Osteoblast (primary cell): Measurements from ENCODE around the gene DPYSL5. TPM values are rescaled to one million over a fixed set of nuclear protein-coding genes. Genes with fewer than 3 reads are reported as not detected.

Experiments used
- DNase-seq: peaks from one replicate; pipeline ENCODE4 v3.0.0; 2011; ENCODE audit warnings: low spot score, mixed read lengths; ENCODE audit not compliant: insufficient read length; ENCODE audit errors: missing footprints
- H2AFZ ChIP-seq: 2 replicates; pipeline ENCODE4 v1.6.0; 2011; ENCODE audit warnings: mild to moderate bottlenecking, low read length
- H3K27ac ChIP-seq: 2 replicates; pipeline ENCODE4 v1.5.1; 2011; ENCODE audit warnings: mild to moderate bottlenecking, low read depth, low read length, moderate library complexity
- H3K27me3 ChIP-seq: 2 replicates; pipeline ENCODE4 v1.6.0; 2012; ENCODE audit warnings: mild to moderate bottlenecking, control low read depth, inconsistent platforms, low read length, moderate library complexity; ENCODE audit not compliant: insufficient read depth
- H3K36me3 ChIP-seq: 2 replicates; pipeline ENCODE4 v1.5.1; 2011; ENCODE audit warnings: mild to moderate bottlenecking, low read length, control low read depth, moderate library complexity; ENCODE audit not compliant: insufficient read depth
- H3K4me1 ChIP-seq: 2 replicates; pipeline ENCODE4 v1.5.1; 2011; ENCODE audit warnings: mild to moderate bottlenecking, low read length, control low read depth, moderate library complexity; ENCODE audit not compliant: insufficient read depth
- H3K4me2 ChIP-seq: 2 replicates; pipeline ENCODE4 v1.6.0; 2011; ENCODE audit warnings: mild to moderate bottlenecking, low read length; ENCODE audit not compliant: insufficient read depth
- H3K4me3 ChIP-seq: fragments of 200-600 bp; sonication (generic); 3 replicates; pipeline ENCODE4 v1.5.1; 2012; ENCODE audit warnings: mild to moderate bottlenecking, low read length, inconsistent platforms; ENCODE audit not compliant: insufficient read depth
- H3K79me2 ChIP-seq: 2 replicates; pipeline ENCODE4 v1.6.0; 2012; ENCODE audit warnings: mild to moderate bottlenecking, low read length, control low read depth, inconsistent platforms; ENCODE audit not compliant: insufficient read depth
- H3K9me3 ChIP-seq: 2 replicates; pipeline ENCODE4 v1.5.1; 2011; ENCODE audit warnings: low read depth, low read length, control low read depth
- H4K20me1 ChIP-seq: 2 replicates; pipeline ENCODE4 v1.6.0; 2012; ENCODE audit warnings: mild to moderate bottlenecking, low read length, control low read depth; ENCODE audit not compliant: insufficient read depth
- total RNA-seq: library from RNA; depleted of rRNA; stranded (reverse); fragments of >200 nt; gene quantifications from 2 replicates; pipeline ENCODE4 v1.2.3, GENCODE V29; 2012
- TF ChIP-seq, protein P1 (sequence below): IDR thresholded peaks from 2 replicates; pipeline ENCODE4 v1.5.1; 2011; ENCODE audit warnings: mild to moderate bottlenecking, low read depth, low read length, moderate library complexity; ENCODE audit errors: extremely low read depth

The DPYSL5 gene
- total RNA-seq, 1 donor = not detected

DNA sequence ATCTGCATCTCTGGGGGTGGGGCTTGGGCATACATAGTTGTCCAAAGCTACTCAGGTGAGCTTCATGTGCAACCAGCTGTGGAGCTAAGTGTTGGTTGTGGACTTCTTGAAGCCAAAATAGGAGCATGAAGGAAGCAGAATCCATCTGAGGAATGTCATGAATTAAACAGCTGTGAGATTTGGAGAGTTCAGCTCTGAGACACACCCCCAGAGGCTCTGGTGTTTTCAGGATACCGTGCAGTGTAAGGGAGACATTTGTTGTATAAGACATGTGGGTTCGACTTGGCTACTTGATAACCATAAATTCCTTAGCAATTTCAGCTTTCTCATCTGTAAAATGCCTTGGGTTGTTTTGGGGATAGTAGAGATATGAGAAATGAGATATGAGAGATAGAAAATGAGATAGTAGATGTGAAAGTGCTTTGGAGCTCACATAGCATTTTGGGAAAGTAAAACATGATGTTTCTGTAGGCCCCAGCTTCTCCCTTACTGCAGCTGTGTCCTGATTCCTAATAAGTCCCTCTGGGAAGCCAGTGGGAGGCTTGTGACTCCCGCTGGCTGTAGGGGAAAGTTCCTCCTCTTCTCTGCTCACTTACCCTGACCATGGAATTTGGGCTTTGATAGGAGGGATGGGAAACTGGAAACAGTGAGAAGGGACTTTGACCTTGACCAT lies 50.0 kb downstream of the DPYSL5 start:
- no peak for DNase-seq
- H3K4me2 ChIP-seq = no peak overlapping the region

DNA sequence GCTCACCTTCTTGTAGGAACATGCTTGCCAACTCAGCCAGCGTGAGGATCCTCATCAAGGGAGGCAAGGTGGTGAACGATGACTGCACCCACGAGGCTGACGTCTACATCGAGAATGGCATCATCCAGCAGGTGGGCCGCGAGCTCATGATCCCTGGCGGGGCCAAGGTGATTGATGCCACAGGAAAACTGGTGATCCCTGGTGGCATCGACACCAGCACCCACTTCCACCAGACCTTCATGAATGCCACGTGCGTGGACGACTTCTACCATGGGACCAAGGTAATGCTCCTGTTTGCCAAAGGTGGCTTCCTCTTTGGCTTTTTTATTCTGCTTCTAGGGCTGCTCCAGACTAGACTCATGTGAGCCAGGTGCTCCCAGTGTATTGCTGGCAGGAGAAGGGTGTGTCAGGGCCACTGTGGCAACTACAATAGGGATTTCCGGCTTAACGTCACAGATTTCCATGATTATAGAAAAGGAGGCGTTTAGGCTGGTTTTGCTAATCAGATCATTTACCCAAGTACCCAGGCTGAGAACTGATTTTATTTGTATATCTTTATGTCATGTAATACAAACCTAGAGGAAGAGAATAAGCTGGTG lies 50.6 kb downstream of the DPYSL5 start:
- TF ChIP-seq, protein P1, sequence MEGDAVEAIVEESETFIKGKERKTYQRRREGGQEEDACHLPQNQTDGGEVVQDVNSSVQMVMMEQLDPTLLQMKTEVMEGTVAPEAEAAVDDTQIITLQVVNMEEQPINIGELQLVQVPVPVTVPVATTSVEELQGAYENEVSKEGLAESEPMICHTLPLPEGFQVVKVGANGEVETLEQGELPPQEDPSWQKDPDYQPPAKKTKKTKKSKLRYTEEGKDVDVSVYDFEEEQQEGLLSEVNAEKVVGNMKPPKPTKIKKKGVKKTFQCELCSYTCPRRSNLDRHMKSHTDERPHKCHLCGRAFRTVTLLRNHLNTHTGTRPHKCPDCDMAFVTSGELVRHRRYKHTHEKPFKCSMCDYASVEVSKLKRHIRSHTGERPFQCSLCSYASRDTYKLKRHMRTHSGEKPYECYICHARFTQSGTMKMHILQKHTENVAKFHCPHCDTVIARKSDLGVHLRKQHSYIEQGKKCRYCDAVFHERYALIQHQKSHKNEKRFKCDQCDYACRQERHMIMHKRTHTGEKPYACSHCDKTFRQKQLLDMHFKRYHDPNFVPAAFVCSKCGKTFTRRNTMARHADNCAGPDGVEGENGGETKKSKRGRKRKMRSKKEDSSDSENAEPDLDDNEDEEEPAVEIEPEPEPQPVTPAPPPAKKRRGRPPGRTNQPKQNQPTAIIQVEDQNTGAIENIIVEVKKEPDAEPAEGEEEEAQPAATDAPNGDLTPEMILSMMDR = no peak
- Histone ChIP-seq H3K4me3 (no peak overlapping the region), H3K4me1 (no peaks in the 10 kb centered on the region), H3K27me3 (peaks cover 43% of the 10 kb centered on the region), H2AFZ (no peak overlapping the region), H3K36me3 (no peaks in the 10 kb centered on the region), H3K9me3 (no peaks in the 10 kb centered on the region), H4K20me1 (no peaks in the 10 kb centered on the region), H3K4me2 (no peak overlapping the region), H3K79me2 (no peaks in the 10 kb centered on the region), H3K27ac (no peak overlapping the region)
- DNase-seq = no peak

More for the DNA sequence above, 50.0 kb downstream of the DPYSL5 start:
- Histone ChIP-seq H3K4me1 (no peaks in the 10 kb centered on the region), H3K79me2 (no peaks in the 10 kb centered on the region), H2AFZ (no peak overlapping the region), H3K27me3 (peaks cover 43% of the 10 kb centered on the region), H3K4me3 (no peak overlapping the region), H4K20me1 (no peaks in the 10 kb centered on the region), H3K9me3 (no peaks in the 10 kb centered on the region), H3K36me3 (no peaks in the 10 kb centered on the region), H3K27ac (no peak overlapping the region)
- TF ChIP-seq, protein P1 = no peak

DNA sequence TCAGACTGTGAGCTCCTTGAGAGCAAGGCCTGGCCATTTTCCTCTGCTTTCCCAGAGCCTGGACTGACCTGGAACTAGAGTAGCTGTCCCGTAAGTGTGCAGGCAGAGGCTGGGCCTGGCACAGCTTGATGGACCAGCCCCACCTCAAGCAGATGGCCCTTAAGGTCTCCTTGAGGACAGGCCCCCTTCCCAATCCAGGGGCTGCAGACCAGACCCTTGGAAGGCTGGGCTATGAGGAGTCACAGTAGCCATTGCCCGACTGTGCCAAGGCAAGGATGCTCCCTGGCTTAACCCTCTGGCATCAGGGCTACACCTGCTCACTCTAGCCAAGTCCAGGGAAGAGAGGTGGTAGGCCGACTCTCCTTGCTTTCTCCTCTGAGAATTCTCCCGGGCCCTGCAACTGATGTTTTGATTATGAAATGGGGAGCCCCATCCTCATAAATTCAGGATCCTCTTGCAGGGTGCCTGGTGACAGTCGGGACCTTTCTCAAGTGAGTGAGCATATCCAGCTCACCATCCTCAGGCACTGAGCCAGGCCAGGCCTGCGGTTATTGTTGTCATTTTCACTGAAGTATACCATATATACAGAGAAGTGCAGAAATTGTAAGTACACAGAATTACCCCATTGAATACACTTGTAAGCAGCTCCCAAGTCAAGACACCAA lies 51.7 kb downstream of the DPYSL5 start:
- Histone ChIP-seq H2AFZ (no peak overlapping the region), H3K4me2 (no peak overlapping the region), H3K36me3 (no peaks in the 10 kb centered on the region), H3K4me1 (no peaks in the 10 kb centered on the region), H4K20me1 (no peaks in the 10 kb centered on the region), H3K79me2 (no peaks in the 10 kb centered on the region), H3K27me3 (peaks cover 40% of the 10 kb centered on the region), H3K27ac (no peak overlapping the region), H3K9me3 (no peaks in the 10 kb centered on the region), H3K4me3 (no peak overlapping the region)
- TF ChIP-seq, protein P1 = no peak
- DNase-seq = no peak

DNA sequence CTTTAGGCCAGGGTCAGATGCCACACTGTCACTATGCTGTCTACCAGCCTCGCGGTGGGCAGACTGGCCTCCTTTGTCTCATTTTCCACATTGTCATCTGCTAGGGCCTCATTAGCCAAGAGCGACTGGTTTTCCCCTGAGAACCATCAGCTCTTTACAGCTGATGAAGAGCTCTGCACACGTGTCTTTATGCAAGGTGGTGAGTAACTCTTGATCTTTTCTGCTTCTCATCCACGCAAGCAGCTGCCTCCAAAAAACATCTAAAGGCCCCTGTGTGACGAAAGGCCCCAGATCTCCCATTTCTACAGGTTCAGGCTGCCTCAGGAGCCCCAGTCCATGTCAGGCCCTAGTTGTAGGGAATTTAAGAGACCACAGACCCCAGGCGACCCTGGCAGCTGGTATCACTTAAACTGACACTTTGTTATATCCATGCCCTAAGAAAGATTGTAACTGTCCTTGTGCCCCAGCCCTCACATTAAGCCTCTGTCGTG lies 52.9 kb downstream of the DPYSL5 start:
- Histone ChIP-seq H3K27me3 (peaks cover 48% of the 10 kb centered on the region), H4K20me1 (no peaks in the 10 kb centered on the region), H2AFZ (no peak overlapping the region), H3K4me3 (no peak overlapping the region), H3K4me1 (no peaks in the 10 kb centered on the region), H3K36me3 (no peaks in the 10 kb centered on the region), H3K9me3 (no peaks in the 10 kb centered on the region), H3K79me2 (no peaks in the 10 kb centered on the region), H3K4me2 (no peak overlapping the region), H3K27ac (no peak overlapping the region)
- TF ChIP-seq, protein P1 = no peak
- DNase-seq = no peak
